Mesothelial cell of epicardium (in vitro differentiated cells): ENCODE results near the gene FOS. TPM values are rescaled to one million over a fixed set of nuclear protein-coding genes. Genes with fewer than 3 reads are reported as not detected.
"Not testable (repeated sequence)": the region's sequence is repeated elsewhere in the genome, so short reads cannot be mapped to it uniquely, and the experiment has no call there.

Experiments
- DNase-seq, 2 experiments: peaks; one replicate each; pipeline ENCODE4 v3.0.0; 2021; ENCODE audit warnings: low spot score in 2 of 2; ENCODE audit not compliant: unreplicated experiment in 2 of 2
- H3K27ac Mint-ChIP-seq: 2 replicates; pipeline ENCODE4 v1.8.0; 2021; ENCODE audit warnings: mixed read lengths
- H3K27me3 Mint-ChIP-seq: 2 replicates; pipeline ENCODE4 v1.8.0; 2021; ENCODE audit warnings: low read depth, mixed read lengths
- H3K36me3 Mint-ChIP-seq: 2 replicates; pipeline ENCODE4 v1.8.0; 2021; ENCODE audit warnings: mixed read lengths
- H3K4me1 Mint-ChIP-seq: 2 replicates; pipeline ENCODE4 v1.8.0; 2021; ENCODE audit warnings: mixed read lengths
- H3K4me3 Mint-ChIP-seq: 2 replicates; pipeline ENCODE4 v1.8.0; 2021; ENCODE audit warnings: mild to moderate bottlenecking, moderate library complexity, mixed read lengths
- H3K9me3 Mint-ChIP-seq: 2 replicates; pipeline ENCODE4 v1.8.0; 2021; ENCODE audit warnings: mixed read lengths
- total RNA-seq: library from RNA; stranded (reverse); gene quantifications from 3 replicates; pipeline ENCODE4 v1.2.1, GENCODE V29; 2021
- TF ChIP-seq, protein P1 (sequence below): fragments of 200-600 bp; sonication (generic); IDR thresholded peaks from one replicate; pipeline ENCODE4 v1.5.0; 2021; ENCODE audit warnings: antibody characterized with exemption; ENCODE audit not compliant: unreplicated experiment

The FOS gene
- total RNA-seq, 1 donor from 2014 or later = 789 TPM

DNA sequence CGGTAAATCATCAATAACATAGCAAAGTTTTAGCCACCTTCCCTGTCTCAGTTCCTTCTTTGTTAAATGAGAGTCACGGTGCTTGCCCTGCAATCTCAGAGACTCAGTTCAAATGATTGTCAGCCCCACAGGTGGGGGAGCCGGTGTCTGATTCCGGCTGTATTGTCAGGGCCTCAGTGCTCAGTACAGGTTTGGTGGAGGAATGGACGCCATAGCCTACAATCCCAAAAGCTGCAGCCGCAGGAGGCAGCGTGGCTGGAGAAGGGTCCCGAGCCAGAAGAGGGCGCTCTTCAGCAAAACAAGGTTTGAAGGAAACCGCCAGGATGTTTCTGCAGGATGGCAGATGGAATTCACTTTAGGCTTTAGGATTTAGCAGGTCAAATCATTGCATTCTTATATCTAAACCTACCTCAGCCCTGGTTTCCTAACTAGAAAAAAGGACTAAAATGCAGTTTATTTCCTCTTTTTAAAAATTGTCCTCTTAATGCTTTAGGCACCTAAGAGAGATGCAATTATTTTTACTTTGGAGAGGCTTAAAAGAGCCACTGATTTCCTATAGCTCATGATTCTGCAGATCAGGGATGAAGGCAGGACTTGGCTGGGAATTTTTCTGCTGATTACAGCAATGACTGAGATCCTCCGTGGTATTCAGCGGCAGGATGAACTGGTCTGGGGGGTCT is 29.2 kb downstream of the FOS start:
- Mint-ChIP-seq H3K36me3 (no peaks in the 10 kb centered on the region), H3K4me3 (no peak overlapping the region)

DNA sequence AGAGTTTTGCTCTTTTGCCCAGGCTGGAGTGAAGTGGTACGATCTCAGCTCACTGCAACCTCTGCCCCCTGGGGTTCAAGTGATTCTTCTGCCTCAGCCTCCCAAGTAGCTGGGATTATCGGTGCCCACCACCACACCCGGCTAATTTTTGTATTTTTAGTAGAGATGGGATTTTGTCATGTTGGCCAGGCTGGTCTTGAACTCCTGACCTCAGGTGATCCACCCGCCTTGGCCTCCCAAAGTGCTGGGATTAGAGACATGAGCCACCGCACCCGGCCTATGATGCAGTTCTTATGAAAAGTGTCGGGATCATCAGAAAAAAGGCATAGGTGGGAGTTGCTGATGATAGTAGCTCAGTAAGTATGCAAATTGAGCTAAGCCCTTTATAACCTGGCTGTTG is 30.4 kb downstream of the FOS start:
- not testable (repeated sequence) for DNase-seq, H3K9me3 Mint-ChIP-seq, H3K27ac Mint-ChIP-seq, H3K4me3 Mint-ChIP-seq, H3K36me3 Mint-ChIP-seq, H3K27me3 Mint-ChIP-seq
- H3K4me1 Mint-ChIP-seq = peaks cover 18% of the 10 kb centered on the region

More for the DNA sequence above, 29.2 kb downstream of the FOS start:
- Mint-ChIP-seq H3K27ac (no peak overlapping the region), H3K4me1 (peaks cover 21% of the 10 kb centered on the region), H3K27me3 (no peaks in the 10 kb centered on the region), H3K9me3 (no peaks in the 10 kb centered on the region)
- peak; percentile 74 to 90 for DNase-seq
- TF ChIP-seq, protein P1, sequence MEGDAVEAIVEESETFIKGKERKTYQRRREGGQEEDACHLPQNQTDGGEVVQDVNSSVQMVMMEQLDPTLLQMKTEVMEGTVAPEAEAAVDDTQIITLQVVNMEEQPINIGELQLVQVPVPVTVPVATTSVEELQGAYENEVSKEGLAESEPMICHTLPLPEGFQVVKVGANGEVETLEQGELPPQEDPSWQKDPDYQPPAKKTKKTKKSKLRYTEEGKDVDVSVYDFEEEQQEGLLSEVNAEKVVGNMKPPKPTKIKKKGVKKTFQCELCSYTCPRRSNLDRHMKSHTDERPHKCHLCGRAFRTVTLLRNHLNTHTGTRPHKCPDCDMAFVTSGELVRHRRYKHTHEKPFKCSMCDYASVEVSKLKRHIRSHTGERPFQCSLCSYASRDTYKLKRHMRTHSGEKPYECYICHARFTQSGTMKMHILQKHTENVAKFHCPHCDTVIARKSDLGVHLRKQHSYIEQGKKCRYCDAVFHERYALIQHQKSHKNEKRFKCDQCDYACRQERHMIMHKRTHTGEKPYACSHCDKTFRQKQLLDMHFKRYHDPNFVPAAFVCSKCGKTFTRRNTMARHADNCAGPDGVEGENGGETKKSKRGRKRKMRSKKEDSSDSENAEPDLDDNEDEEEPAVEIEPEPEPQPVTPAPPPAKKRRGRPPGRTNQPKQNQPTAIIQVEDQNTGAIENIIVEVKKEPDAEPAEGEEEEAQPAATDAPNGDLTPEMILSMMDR = peak; percentile 84

DNA sequence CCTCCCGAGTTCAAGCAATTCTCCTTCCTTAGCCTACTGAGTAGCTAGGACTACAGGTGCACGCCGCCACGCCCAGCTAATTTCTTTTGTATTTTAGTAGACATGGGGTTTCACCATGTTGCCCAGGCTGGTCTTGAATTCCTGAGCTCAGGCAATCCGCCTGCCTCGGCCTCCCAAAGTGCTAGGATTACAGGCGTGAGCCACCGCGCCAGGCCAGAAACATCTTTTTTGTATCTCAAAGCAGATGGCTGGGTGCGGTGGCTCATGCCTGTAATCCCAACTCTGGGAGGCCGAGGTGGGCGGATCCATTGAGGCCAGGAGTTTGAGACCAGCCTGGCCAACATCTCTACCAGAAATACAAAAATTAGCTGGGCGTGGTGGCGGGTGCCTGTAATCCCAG is 30.9 kb downstream of the FOS start:
- H3K4me3 Mint-ChIP-seq, H3K9me3 Mint-ChIP-seq, DNase-seq: not testable (repeated sequence)

DNA sequence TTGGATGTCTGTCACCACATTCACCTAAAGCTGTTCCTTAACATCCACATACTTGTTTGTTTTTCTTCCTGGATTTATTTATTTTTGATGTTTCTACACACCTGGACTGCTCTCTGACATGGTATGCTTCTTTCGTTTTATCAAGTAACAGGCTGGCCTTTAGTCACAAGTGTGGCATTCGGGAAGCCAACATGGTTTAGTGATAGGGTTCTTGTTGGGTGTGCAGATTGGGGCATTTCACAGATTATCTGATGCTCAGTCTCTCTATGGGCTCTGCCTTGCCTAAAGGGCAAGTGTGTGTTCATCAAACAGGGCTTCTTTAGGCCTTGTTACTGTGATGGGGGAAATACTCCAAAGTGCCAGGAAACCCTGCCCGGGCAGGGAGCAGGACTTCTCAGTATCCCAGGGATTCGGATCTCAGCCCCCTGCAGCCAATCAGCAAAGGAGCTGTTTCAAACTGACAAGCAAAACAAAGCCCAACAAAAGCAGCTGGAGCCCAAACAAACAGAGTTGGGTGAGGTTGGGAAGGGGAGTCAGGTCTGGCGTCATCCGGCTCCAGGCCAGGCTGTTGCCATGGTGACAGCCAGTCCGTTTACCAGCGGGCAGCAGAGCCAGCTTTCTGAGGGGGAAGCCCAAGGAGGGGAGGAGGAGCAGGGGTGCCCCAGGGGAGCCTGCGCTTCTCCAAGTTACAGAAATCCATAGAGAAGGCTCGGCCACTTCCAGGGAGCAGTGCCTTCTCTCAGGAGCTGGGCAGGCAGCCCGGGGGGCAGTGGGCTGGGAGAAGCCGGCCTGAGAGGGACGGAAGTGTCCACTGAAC is 31.9 kb downstream of the FOS start:
- Mint-ChIP-seq H3K27me3 (no peaks in the 10 kb centered on the region), H3K27ac (peak overlapping the region; percentile 89), H3K9me3 (no peaks in the 10 kb centered on the region), H3K4me3 (no peak overlapping the region), H3K36me3 (no peaks in the 10 kb centered on the region), H3K4me1 (peaks cover 25% of the 10 kb centered on the region)
- TF ChIP-seq, protein P1 = no peak
- peak; percentile 50 to 72 for DNase-seq

More for the DNA sequence above, 30.9 kb downstream of the FOS start:
- peaks cover 18% of the 10 kb centered on the region for H3K4me1 Mint-ChIP-seq
- H3K27me3 Mint-ChIP-seq, H3K27ac Mint-ChIP-seq, H3K36me3 Mint-ChIP-seq: not testable (repeated sequence)

DNA sequence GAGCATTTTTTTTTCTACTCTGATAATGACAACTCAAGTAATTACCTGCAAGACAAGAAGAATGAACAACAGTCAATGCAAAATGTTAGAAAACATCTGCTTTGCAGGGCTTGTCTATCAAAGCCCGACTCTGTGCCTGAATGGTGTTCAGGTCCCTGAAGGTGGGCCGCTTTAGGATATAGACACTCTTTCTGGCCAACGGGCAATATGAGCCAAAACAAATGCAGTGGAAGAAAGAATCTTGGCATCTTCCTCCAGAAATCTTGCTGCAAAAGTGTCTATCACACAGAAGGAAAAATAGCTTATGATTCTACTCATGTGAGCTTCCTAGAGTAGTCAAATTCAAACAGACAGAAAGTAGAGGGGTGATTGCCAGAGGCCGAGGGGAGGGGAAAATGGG is 32.7 kb downstream of the FOS start:
- peaks cover 26% of the 10 kb centered on the region for H3K4me1 Mint-ChIP-seq
- no peak for DNase-seq
- H3K9me3 Mint-ChIP-seq = no peaks in the 10 kb centered on the region
- no peak overlapping the region for H3K4me3 Mint-ChIP-seq
- TF ChIP-seq, protein P1 = no peak
- peak overlapping the region; percentile 9 for H3K27ac Mint-ChIP-seq
- no peaks in the 10 kb centered on the region for H3K36me3 Mint-ChIP-seq
- no peaks in the 10 kb centered on the region for H3K27me3 Mint-ChIP-seq

DNA sequence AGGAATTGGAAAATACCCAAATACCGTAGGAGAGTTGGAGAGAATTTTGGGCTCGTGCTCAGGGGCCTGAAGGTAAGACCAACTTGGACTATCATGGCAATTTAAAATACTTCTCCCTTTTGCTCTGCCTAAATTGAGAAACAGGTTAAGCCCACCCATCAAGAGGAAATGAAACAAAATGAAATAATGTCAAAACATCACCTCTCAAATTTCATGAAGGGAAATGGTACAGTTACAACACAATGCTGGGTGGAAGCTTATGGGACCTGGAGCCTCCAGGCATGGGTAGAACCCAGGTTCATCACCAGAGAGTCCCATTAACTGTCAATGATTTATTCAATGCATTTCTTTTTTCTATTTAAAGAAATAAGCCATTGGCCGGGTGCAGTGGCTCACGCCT is 33.7 kb downstream of the FOS start:
- no peaks in the 10 kb centered on the region for H3K27me3 Mint-ChIP-seq
- H3K36me3 Mint-ChIP-seq = no peaks in the 10 kb centered on the region
- peaks cover 25% of the 10 kb centered on the region for H3K4me1 Mint-ChIP-seq
- H3K9me3 Mint-ChIP-seq = no peaks in the 10 kb centered on the region
- TF ChIP-seq, protein P1 = no peak
- no peak overlapping the region for H3K27ac Mint-ChIP-seq
- no peak overlapping the region for H3K4me3 Mint-ChIP-seq
- DNase-seq = no peak
